ENCODE measurements around the gene AMOTL2. TPM values are rescaled to one million over a fixed set of nuclear protein-coding genes. Genes with fewer than 3 reads are reported as not detected.
A peak's percentile ranks its signal among the peaks of the same experiment; 100 is the strongest.

AMOTL2 gene
- total and polyA plus RNA-seq, 9 of the 15 experiments (the other 6 are each of a cell fraction or from before 2014, with no cell fraction given) = 0.12 to 0.31 TPM; not detected in 7

DNA sequence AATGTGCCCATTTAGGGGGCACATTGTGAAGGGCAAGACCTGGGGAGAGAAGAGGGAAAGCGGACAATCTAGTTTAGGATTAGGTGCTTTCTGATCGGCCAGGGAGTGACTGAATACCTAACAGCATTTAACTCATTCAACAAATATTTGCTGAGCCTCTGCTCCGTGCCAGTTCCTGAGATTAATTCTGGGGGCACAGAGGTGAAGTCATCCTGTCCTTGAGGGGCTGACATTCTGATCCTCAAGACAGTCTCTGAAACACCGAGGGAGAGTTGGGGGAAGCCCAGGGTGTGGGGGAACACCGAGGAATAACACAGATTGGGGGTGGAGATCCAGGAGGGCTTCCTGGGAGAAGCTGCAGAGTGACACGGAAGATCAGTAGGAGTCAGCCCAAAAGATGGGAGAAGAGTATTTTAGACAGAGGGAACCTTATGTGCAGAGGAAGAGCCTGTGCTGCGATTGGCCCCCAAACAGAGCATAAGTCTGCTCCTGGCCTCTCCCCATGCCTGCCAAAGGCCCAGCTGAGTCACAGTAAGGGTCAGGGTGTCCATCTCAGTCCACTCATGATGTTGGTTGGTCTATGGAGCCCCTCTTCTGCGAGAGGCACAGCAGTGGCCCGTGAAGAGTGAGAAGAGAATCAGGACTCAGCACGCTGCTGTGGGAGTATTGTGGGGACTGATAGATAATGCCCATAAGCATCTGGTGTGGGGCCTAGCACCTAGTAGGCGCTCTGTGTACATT lies 60.2 kb downstream of the AMOTL2 start:
- Histone ChIP-seq H3K4me3 (no peak overlapping the region), H3K9ac (ENCODE audit: insufficient read depth in 1 of 2, low read depth in 2 of 2, low read length in 2 of 2) (no peak overlapping the region), H3K9me3 (replicated peaks; ENCODE audit: control insufficient read depth, insufficient read depth, low read depth, low read length) (no peaks in the 10 kb centered on the region), H3K4me1 (replicated peaks in 1 of 2; ENCODE audit: control insufficient read depth in 2 of 2, insufficient read depth in 2 of 2, low read length in 2 of 2) (peaks cover 0 to 13% of the 10 kb centered on the region in 2 experiments; a peak in 3 of 5 replicates), H3K27ac (ENCODE audit: extremely low read depth, low read depth, low read length) (no peak overlapping the region), H3K4me2 (ENCODE audit: insufficient read depth, low read length) (no peak overlapping the region), H2AFZ (ENCODE audit: low read depth, low read length) (no peak overlapping the region), H3K36me3 (ENCODE audit: control insufficient read depth, insufficient read depth, low read length) (no peaks in the 10 kb centered on the region), H4K20me1 (replicated peaks; ENCODE audit: control insufficient read depth, insufficient read depth, low read length) (no peaks in the 10 kb centered on the region), H3K9me1 (ENCODE audit: control insufficient read depth, insufficient read depth, low read length) (no peaks in the 10 kb centered on the region), H3K27me3 (ENCODE audit: control insufficient read depth in 2 of 2, insufficient read depth in 2 of 2, low read length in 2 of 2) (peaks cover 2 to 24% of the 10 kb centered on the region in 2 experiments; a peak in 3 of 5 replicates), H3K79me2 (ENCODE audit: control insufficient read depth, insufficient read depth, low read length) (no peaks in the 10 kb centered on the region)
- intact Hi-C loops (cut with micrococcal nuclease) (no loop called here), in situ Hi-C loops (cut with MboI) (no loop called here)
- DNase-seq (ENCODE audit: extremely low read depth in 1 of 4, low spot score in 3 of 4) = no peak
- no peak for FAIRE-seq
- no TSS peak for BruUV-seq (replicated peaks)
- POLR2A ChIA-PET = interaction anchor here (0.6 to 1.0 kb wide), 2 partner anchors 144 to 1588 kb away, joined by 3 to 4 read pairs; no protein-coding TSS in a partner anchor
- CTCF ChIA-PET (ENCODE audit: low intra/inter-chr PET ratio) = no interaction called here
- no peak for ATAC-seq
- no peak for TF ChIP-seq ZNF644 (tag; IDR thresholded peaks at IDR 0.05; ENCODE audit: low read depth)
- no peak for TF ChIP-seq CREM (IDR thresholded peaks at IDR 0.05; ENCODE audit: low read depth)
- TF ChIP-seq ZKSCAN1 (IDR thresholded peaks at IDR 0.05; ENCODE audit: low read depth, low read length) = 0 out of 2 replicates have a peak, but pooled peaks have one; percentile 46
- TF ChIP-seq ZNF143 (CRISPR knock-in tag; IDR thresholded peaks at IDR 0.05) = no peak
- TF ChIP-seq ZFP36 (IDR thresholded peaks at IDR 0.05; ENCODE audit: low read depth, low read length, partially characterized antibody) = peak; percentile 59
- no peak for TF ChIP-seq AFF4 (CRISPR knock-in tag; IDR thresholded peaks at IDR 0.05)
- WGBS (ENCODE audit: insufficient coverage, low coverage, missing lambda C conversion rate) = 8% methylated on average over 7 of the region's 11 CpGs

Measured in K562 (cell line).